Measurements from ENCODE around the gene MNS1.

MNS1 gene

GRCh38 chr15:56442354-56442753 lies 22.6 kb downstream of the MNS1 start:
- Histone ChIP-seq H3K4me3 (replicated peaks; ENCODE audit: low read depth, low read length) (no peak overlapping the region), H3K27me3 (replicated peaks; ENCODE audit: control insufficient read depth, insufficient read depth, low read length) (no peaks in the 10 kb centered on the region), H3K36me3 (ENCODE audit: control insufficient read depth, insufficient read depth, low read length) (no peaks in the 10 kb centered on the region)
- DNase-seq (ENCODE audit: extremely low read depth, insufficient read length) = no peak
- no peak for TF ChIP-seq CTCF (IDR thresholded peaks at IDR 0.05; ENCODE audit: insufficient read depth, low read length, poor library complexity, severe bottlenecking)

- no peaks in the 10 kb centered on the region for H3K27me3 ChIP-seq (replicated peaks; ENCODE audit: control insufficient read depth, insufficient read depth, low read length)
- no peak for DNase-seq (ENCODE audit: extremely low read depth, insufficient read length)
- TF ChIP-seq CTCF (IDR thresholded peaks at IDR 0.05; ENCODE audit: insufficient read depth, low read length, poor library complexity, severe bottlenecking) = no peak
- no peak overlapping the region for H3K4me3 ChIP-seq (replicated peaks; ENCODE audit: low read depth, low read length)
- no peaks in the 10 kb centered on the region for H3K36me3 ChIP-seq (ENCODE audit: control insufficient read depth, insufficient read depth, low read length)
Observed at GRCh38 chr15:56440214-56440770, 24.6 kb downstream of the MNS1 start.

- TF ChIP-seq CTCF (IDR thresholded peaks at IDR 0.05; ENCODE audit: insufficient read depth, low read length, poor library complexity, severe bottlenecking) = no peak
- Histone ChIP-seq H3K36me3 (ENCODE audit: control insufficient read depth, insufficient read depth, low read length) (peaks cover 8% of the 10 kb centered on the region), H3K27me3 (replicated peaks; ENCODE audit: control insufficient read depth, insufficient read depth, low read length) (no peaks in the 10 kb centered on the region), H3K4me3 (replicated peaks; ENCODE audit: low read depth, low read length) (no peak overlapping the region)
- no peak for DNase-seq (ENCODE audit: extremely low read depth, insufficient read length)
Observed at GRCh38 chr15:56432304-56432703, 32.6 kb downstream of the MNS1 start.

- Histone ChIP-seq H3K36me3 (ENCODE audit: control insufficient read depth, insufficient read depth, low read length) (peaks cover 8% of the 10 kb centered on the region), H3K4me3 (replicated peaks; ENCODE audit: low read depth, low read length) (no peak overlapping the region), H3K27me3 (replicated peaks; ENCODE audit: control insufficient read depth, insufficient read depth, low read length) (no peaks in the 10 kb centered on the region)
- peak; percentile 15 for DNase-seq (ENCODE audit: extremely low read depth, insufficient read length)
- TF ChIP-seq CTCF (IDR thresholded peaks at IDR 0.05; ENCODE audit: insufficient read depth, low read length, poor library complexity, severe bottlenecking) = peak; percentile 35
Observed at GRCh38 chr15:56428821-56429458, 36.0 kb downstream of the MNS1 start.

- H3K27me3 ChIP-seq (replicated peaks; ENCODE audit: control insufficient read depth, insufficient read depth, low read length) = no peaks in the 10 kb centered on the region
- no peak for TF ChIP-seq CTCF (IDR thresholded peaks at IDR 0.05; ENCODE audit: insufficient read depth, low read length, poor library complexity, severe bottlenecking)
- no peak overlapping the region for H3K4me3 ChIP-seq (replicated peaks; ENCODE audit: low read depth, low read length)
- peaks cover 6% of the 10 kb centered on the region for H3K36me3 ChIP-seq (ENCODE audit: control insufficient read depth, insufficient read depth, low read length)
- no peak for DNase-seq (ENCODE audit: extremely low read depth, insufficient read length)
Observed at GRCh38 chr15:56425976-56426375, 39.0 kb downstream of the MNS1 start.

Measured in GM06990 (cell line).